ENCODE measurements around the gene KBTBD7. TPM values are rescaled to one million over a fixed set of nuclear protein-coding genes. Genes with fewer than 3 reads are reported as not detected.

Gene KBTBD7
- total and polyA plus RNA-seq, 2 of the 13 experiments (the other 11 are each of a cell fraction or from before 2014, with no cell fraction given) = 3.6 to 9.0 TPM

DNA sequence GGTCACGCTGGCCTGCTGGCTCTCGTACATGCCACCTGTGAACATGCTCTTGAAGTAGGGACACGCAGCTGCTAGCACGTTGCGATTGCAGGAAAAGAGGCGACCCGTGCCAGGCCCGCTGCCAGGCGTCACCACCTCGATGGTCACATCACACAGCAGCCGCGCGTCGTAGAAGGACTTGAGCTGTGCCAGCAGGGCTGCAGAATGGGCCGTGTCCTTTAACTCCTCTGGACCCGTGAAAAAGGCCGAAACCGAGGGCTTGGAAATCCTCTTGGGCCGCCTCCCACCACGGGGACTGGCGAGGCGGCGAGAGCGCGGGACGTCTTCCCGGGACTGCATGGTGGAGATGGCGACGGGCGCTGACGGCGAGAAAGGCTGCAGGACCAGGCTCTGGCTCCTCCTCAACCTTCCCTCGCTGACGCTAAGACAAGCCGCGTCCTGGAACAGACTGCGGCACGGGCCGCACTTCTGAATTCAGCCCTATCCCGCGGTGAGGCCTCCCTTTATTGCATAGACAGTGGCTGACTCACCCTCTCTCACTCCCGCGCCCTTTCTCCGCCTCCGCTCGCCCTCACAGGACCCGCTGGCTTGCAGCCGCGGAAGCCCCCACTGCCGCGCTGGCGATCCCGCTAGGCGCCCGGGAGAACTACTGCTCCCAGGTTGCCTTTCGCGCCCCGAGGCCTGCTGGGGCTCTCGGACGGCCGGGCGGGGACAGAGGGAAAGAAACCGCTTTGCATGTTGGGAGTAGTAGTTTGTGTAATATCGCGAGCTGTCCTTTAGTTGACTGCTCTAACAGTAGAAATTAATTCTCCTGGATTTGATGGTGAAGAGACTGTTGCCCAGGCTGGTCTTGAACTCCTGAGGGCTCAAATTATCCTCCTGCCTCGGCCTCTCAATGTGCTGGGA lies at the start of gene KBTBD7 (continued):
- TF ChIP-seq, protein P1, sequence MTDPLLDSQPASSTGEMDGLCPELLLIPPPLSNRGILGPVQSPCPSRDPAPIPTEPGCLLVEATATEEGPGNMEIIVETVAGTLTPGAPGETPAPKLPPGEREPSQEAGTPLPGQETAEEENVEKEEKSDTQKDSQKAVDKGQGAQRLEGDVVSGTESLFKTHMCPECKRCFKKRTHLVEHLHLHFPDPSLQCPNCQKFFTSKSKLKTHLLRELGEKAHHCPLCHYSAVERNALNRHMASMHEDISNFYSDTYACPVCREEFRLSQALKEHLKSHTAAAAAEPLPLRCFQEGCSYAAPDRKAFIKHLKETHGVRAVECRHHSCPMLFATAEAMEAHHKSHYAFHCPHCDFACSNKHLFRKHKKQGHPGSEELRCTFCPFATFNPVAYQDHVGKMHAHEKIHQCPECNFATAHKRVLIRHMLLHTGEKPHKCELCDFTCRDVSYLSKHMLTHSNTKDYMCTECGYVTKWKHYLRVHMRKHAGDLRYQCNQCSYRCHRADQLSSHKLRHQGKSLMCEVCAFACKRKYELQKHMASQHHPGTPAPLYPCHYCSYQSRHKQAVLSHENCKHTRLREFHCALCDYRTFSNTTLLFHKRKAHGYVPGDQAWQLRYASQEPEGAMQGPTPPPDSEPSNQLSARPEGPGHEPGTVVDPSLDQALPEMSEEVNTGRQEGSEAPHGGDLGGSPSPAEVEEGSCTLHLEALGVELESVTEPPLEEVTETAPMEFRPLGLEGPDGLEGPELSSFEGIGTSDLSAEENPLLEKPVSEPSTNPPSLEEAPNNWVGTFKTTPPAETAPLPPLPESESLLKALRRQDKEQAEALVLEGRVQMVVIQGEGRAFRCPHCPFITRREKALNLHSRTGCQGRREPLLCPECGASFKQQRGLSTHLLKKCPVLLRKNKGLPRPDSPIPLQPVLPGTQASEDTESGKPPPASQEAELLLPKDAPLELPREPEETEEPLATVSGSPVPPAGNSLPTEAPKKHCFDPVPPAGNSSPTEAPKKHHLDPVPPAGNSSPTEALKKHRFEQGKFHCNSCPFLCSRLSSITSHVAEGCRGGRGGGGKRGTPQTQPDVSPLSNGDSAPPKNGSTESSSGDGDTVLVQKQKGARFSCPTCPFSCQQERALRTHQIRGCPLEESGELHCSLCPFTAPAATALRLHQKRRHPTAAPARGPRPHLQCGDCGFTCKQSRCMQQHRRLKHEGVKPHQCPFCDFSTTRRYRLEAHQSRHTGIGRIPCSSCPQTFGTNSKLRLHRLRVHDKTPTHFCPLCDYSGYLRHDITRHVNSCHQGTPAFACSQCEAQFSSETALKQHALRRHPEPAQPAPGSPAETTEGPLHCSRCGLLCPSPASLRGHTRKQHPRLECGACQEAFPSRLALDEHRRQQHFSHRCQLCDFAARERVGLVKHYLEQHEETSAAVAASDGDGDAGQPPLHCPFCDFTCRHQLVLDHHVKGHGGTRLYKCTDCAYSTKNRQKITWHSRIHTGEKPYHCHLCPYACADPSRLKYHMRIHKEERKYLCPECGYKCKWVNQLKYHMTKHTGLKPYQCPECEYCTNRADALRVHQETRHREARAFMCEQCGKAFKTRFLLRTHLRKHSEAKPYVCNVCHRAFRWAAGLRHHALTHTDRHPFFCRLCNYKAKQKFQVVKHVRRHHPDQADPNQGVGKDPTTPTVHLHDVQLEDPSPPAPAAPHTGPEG (CRISPR knock-in tag; IDR thresholded peaks at IDR 0.05) = no peak
- peak; percentile 60 for TF ChIP-seq TEAD3 (CRISPR knock-in tag; optimal IDR thresholded peaks at IDR 0.05; ENCODE audit: borderline replicate concordance)
- no peak for TF ChIP-seq ZNF776 (CRISPR knock-in tag; IDR thresholded peaks at IDR 0.05)
- TF ChIP-seq RELA (CRISPR knock-in tag; IDR thresholded peaks at IDR 0.05) = no peak
- peak; percentile 89; the same call in 1 of the 2 replicates for TF ChIP-seq ATF3 (CRISPR knock-in tag; IDR thresholded peaks at IDR 0.05)
- no peak; the same call in 1 of the 2 replicates for TF ChIP-seq ZSCAN22 (CRISPR knock-in tag; IDR thresholded peaks at IDR 0.05)
- TF ChIP-seq ZNF784 (CRISPR knock-in tag; IDR thresholded peaks at IDR 0.05; ENCODE audit: borderline replicate concordance) = no peak
- TF ChIP-seq PRDM10 (CRISPR knock-in tag; IDR thresholded peaks at IDR 0.05; ENCODE audit: low read depth) = 0 out of 2 replicates have a peak, but pooled peaks have one; percentile 63
- TF ChIP-seq ARNT2 (CRISPR knock-in tag; IDR thresholded peaks at IDR 0.05; ENCODE audit: low read depth) = peak; percentile 88
- TF ChIP-seq REST (IDR thresholded peaks at IDR 0.05; ENCODE audit: borderline replicate concordance in 1 of 2, low read depth in 1 of 2, low read length in 2 of 2) = peak in 1 of 2 experiments; percentile 7; a peak in 1 of 4 replicates
- TF ChIP-seq ZNF331 (CRISPR knock-in tag; IDR thresholded peaks at IDR 0.05) = peak; percentile 12; the same call in 1 of the 2 replicates
- peak; percentile 90; the same call in 1 of the 2 replicates for TF ChIP-seq ZNF350 (CRISPR knock-in tag; IDR thresholded peaks at IDR 0.05; ENCODE audit: borderline replicate concordance, low read depth)
